K562 (cell line): ENCODE measurements around the gene DKK3. TPM values are rescaled to one million over a fixed set of nuclear protein-coding genes. Genes with fewer than 3 reads are reported as not detected.

ENCODE experiments used
- ATAC-seq: fragments of 200-7000 bp; cut with Tn5 transposase; 3 replicates; pipeline ENCODE4 v1.9.1; 2020; ENCODE audit warnings: moderate library complexity
- BruUV-seq: library from RNA; stranded (reverse); fragments of 400-500 nt; replicated peaks from 2 replicates; lab custom pipeline; 2021; lab: Mats Ljungman, UMichigan
- CTCF ChIA-PET: fragments of 300-600 bp; formaldehyde crosslinking; extraction: SDS; loops from one replicate; lab custom pipeline; 2021; ENCODE audit warnings: low intra/inter-chr PET ratio; lab: Yijun Ruan, JAX
- POLR2A ChIA-PET: fragments of 300-600, 350-650 bp; sonication (Branson Sonifier 250); formaldehyde crosslinking; extraction: SDS; loops from one replicate; lab custom pipeline; 2021; ENCODE audit warnings: antibody characterized with exemption, inconsistent platforms; lab: Yijun Ruan, JAX
- DNase-seq, 4 experiments: peaks; one replicate each; pipeline versions ENCODE4 v3.0.0 to v3.0.0-alpha.2; 2011 to 2018; ENCODE audit warnings: low spot score in 3 of 4, mixed read lengths in 3 of 4; ENCODE audit errors: extremely low read depth in 1 of 4
- FAIRE-seq: peaks from 2 replicates; lab custom pipeline; 2011; peaks lifted over from hg19 to GRCh38; lab: Jason Lieb, UNC
- H2AFZ ChIP-seq: 2 replicates; pipeline ENCODE4 v1.6.0; 2011; ENCODE audit warnings: low read depth, low read length, control low read depth, inconsistent platforms
- H3K27ac ChIP-seq: fragments of 200-600 bp; 3 replicates; pipeline ENCODE4 v1.8.0; 2011; ENCODE audit warnings: low read depth, mild to moderate bottlenecking, control low read depth, inconsistent platforms, low read length, moderate library complexity, mixed read lengths; ENCODE audit errors: extremely low read depth
- H3K27me3 ChIP-seq, 2 experiments: fragments of 300-600 bp in 1 of 2; 2 replicates in 1 of 2; 3 replicates in 1 of 2; pipeline versions ENCODE4 v1.6.0 to v1.8.0; 2011; ENCODE audit warnings: inconsistent platforms in 2 of 2, low read length in 2 of 2, mild to moderate bottlenecking in 1 of 2, mixed read lengths in 1 of 2, moderate library complexity in 1 of 2; ENCODE audit not compliant: control insufficient read depth in 2 of 2, insufficient read depth in 2 of 2
- H3K36me3 ChIP-seq: fragments of 300-600 bp; 3 replicates; pipeline ENCODE4 v1.8.0; 2011; ENCODE audit warnings: mild to moderate bottlenecking, low read length, inconsistent platforms; ENCODE audit not compliant: control insufficient read depth, insufficient read depth
- H3K4me1 ChIP-seq, 2 experiments: fragments of 200-600 bp in 1 of 2; replicated peaks in 1 of 2; 2 replicates in 1 of 2; 3 replicates in 1 of 2; pipeline versions ENCODE4 v1.5.1 to v1.8.0; 2011; ENCODE audit warnings: inconsistent platforms in 2 of 2, low read length in 2 of 2, mild to moderate bottlenecking in 1 of 2, mixed read lengths in 1 of 2, moderate library complexity in 1 of 2; ENCODE audit not compliant: control insufficient read depth in 2 of 2, insufficient read depth in 2 of 2
- H3K4me2 ChIP-seq: 2 replicates; pipeline ENCODE4 v1.6.1; 2011; ENCODE audit warnings: low read length, control low read depth, inconsistent platforms, mixed read lengths; ENCODE audit not compliant: insufficient read depth
- H3K4me3 ChIP-seq: fragments of 200-600 bp; sonication (generic), shearing (Covaris generic); 2 replicates; pipeline ENCODE4 v1.5.1; 2016; ENCODE audit warnings: control low read depth, inconsistent platforms
- H3K79me2 ChIP-seq: fragments of 200-600 bp; 3 replicates; pipeline ENCODE4 v1.8.0; 2011; ENCODE audit warnings: low read length, inconsistent platforms; ENCODE audit not compliant: control insufficient read depth, insufficient read depth
- H3K9ac ChIP-seq, 2 experiments: 2 replicates each; pipeline versions ENCODE4 v1.6.0 to v1.6.1; 2011; ENCODE audit warnings: low read depth in 2 of 2, low read length in 2 of 2, control low read depth in 1 of 2, inconsistent platforms in 1 of 2, mild to moderate bottlenecking in 1 of 2, mixed read lengths in 1 of 2; ENCODE audit not compliant: insufficient read depth in 1 of 2
- H3K9me1 ChIP-seq: one replicate; pipeline ENCODE4 v1.6.0; 2011; ENCODE audit warnings: inconsistent platforms, mild to moderate bottlenecking, low read length, moderate library complexity; ENCODE audit not compliant: control insufficient read depth, insufficient read depth
- H3K9me3 ChIP-seq: replicated peaks from 2 replicates; pipeline ENCODE4 v1.5.1; 2011; ENCODE audit warnings: low read depth, low read length, inconsistent platforms; ENCODE audit not compliant: control insufficient read depth, insufficient read depth
- H4K20me1 ChIP-seq: replicated peaks from 2 replicates; pipeline ENCODE4 v1.6.1; 2011; ENCODE audit warnings: low read length, inconsistent platforms, mixed read lengths; ENCODE audit not compliant: control insufficient read depth, insufficient read depth
- DDX20 ChIP-seq: fragments of 450-650 bp; IDR thresholded peaks from 2 replicates; pipeline ENCODE4 v1.6.1; 2016; ENCODE audit warnings: missing genetic modification characterization, low read depth, mild to moderate bottlenecking, missing compliant biosample characterization, moderate library complexity
- NFIX ChIP-seq: fragments of 250-450 bp; sonication (Bioruptor Pico); IDR thresholded peaks from 2 replicates; pipeline ENCODE4 v1.4.0; 2020; ENCODE audit warnings: low read depth, mild to moderate bottlenecking, moderate library complexity
- POLR2AphosphoS2 ChIP-seq: IDR thresholded peaks from 2 replicates; pipeline ENCODE4 v1.6.1; 2012; ENCODE audit warnings: low read length, improper control_type of control experiment
- PTBP1 ChIP-seq: fragments of 200-400 bp; formaldehyde crosslinking; IDR thresholded peaks from 2 replicates; pipeline ENCODE4 v1.6.1; 2017; ENCODE audit warnings: low read depth, low read length
- YY1 ChIP-seq, 3 experiments: IDR thresholded peaks; 2 replicates each; pipeline ENCODE4 v1.6.1; 2011; ENCODE audit warnings: low read length in 2 of 3, mild to moderate bottlenecking in 2 of 3, moderate library complexity in 2 of 3, borderline replicate concordance in 1 of 3, control low read depth in 1 of 3, low read depth in 1 of 3; ENCODE audit not compliant: insufficient read depth in 3 of 3, insufficient replicate concordance in 2 of 3, control insufficient read depth in 1 of 3, insufficient read length in 1 of 3; ENCODE audit errors: extremely low read depth in 1 of 3
- ZSCAN32 ChIP-seq: fragments of 450-650 bp; formaldehyde crosslinking; IDR thresholded peaks from 2 replicates; pipeline ENCODE4 v1.4.0; 2020; ENCODE audit warnings: mild to moderate bottlenecking, moderate library complexity
- WGBS: fragments of 100-300 bp; shearing (Covaris generic); methylation state at CpG from one replicate; pipeline ENCODE4 v1.1.6; 2016; ENCODE audit warnings: low coverage, mixed read lengths; ENCODE audit not compliant: insufficient coverage; ENCODE audit errors: missing lambda C conversion rate; 5-methylcytosine and 5-hydroxymethylcytosine counted together
- in situ Hi-C: fragments of 300-500 bp; cut with MboI; formaldehyde crosslinking; loops from 4 replicates; pipeline ENCODE4 v1.15.0; 2018; ENCODE audit warnings: inconsistent platforms, mixed read lengths
- intact Hi-C: fragments of 100-400 bp; cut with micrococcal nuclease; formaldehyde crosslinking; loops from 2 replicates; pipeline ENCODE4 v1.14.2; 2022
- polyA plus RNA-seq, 8 experiments: library from polyadenylated mRNA; depleted of rRNA in 4 of 8; stranded (reverse) in 5 of 8; unstranded in 3 of 8; fragments of >200 nt; fragmentation: Nextera tagmentation in 2 of 8; fragmentation: Illumina TruSeq in 1 of 8; extraction: Ambion mirVana in 2 of 8; extraction: Trizol in 1 of 8; gene quantifications; 2 replicates each; pipeline versions ENCODE4 v1.2.1 to v1.2.3, GENCODE V29; 2011 to 2014; ENCODE audit warnings: inconsistent platforms in 1 of 8, missing spikeins in 1 of 8
- total RNA-seq, 7 experiments: library from RNA; depleted of rRNA in 6 of 7; stranded (reverse); fragments of >200 nt in 6 of 7; fragmentation: Illumina TruSeq in 2 of 7; extraction: Trizol in 2 of 7; gene quantifications; 2 replicates each; pipeline versions ENCODE4 v1.2.1 to v1.2.3, GENCODE V29; 2011 to 2021; ENCODE audit warnings: low replicate concordance in 1 of 7

The DKK3 gene
- total and polyA plus RNA-seq, 9 of the 15 experiments (the other 6 are each of a cell fraction or from before 2014, with no cell fraction given), result 0.14 to 0.85 (median 0.38) TPM; not detected in 6

GRCh38 chr11:11980841-11981308 is 27.6 kb downstream of the DKK3 start:
- no peak overlapping the region for H3K27ac ChIP-seq
- no TSS peak for BruUV-seq

DNA sequence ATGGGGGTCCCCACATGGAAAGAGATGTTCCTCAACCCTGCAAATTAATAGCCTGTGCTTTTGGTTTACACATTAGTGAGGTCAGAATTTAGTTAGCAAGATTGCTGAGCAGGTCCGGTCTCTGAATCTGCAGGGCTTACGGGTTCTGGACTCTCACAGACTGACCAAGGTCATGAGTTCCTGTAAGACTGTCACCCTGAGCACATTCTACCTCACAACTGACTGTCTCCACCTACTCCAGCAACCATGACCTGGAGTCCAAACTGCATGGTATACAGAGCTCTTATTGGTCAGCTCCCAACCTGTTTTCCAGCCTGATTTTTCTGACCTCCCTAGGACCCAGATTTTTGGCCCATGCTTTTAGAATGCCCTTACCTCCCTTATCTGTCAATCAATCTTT is 28.2 kb downstream of the DKK3 start:
- H3K9me3 ChIP-seq, result 0 out of 2 replicates have a peak, but pooled peaks cover 1% of the 10 kb centered on the region
- H3K9ac ChIP-seq, result no peak overlapping the region
- H3K36me3 ChIP-seq, result no peaks in the 10 kb centered on the region
- peaks cover 6 to 61% of the 10 kb centered on the region in 2 experiments; a peak in 4 of 5 replicates for H3K27me3 ChIP-seq
- H3K4me2 ChIP-seq, result no peak overlapping the region
- TF ChIP-seq ZSCAN32 (CRISPR knock-in tag) (no peak), PTBP1 (no peak), DDX20 (no peak)
- no peak overlapping the region for H3K27ac ChIP-seq
- BruUV-seq, result no TSS peak
- no peaks in the 10 kb centered on the region for H3K9me1 ChIP-seq
- intact Hi-C loops (no loop called here), in situ Hi-C loops (no loop called here)
- CTCF ChIA-PET, result no interaction called here
- WGBS, result 78% methylated on average over 2 of the region's 2 CpGs
- peaks cover 0 to 4% of the 10 kb centered on the region in 2 experiments; a peak in 3 of 5 replicates for H3K4me1 ChIP-seq
- H4K20me1 ChIP-seq, result no peaks in the 10 kb centered on the region
- FAIRE-seq (no peak), DNase-seq (no peak), ATAC-seq (no peak)
- H3K79me2 ChIP-seq, result no peaks in the 10 kb centered on the region
- no peak overlapping the region for H3K4me3 ChIP-seq
- no peak overlapping the region for H2AFZ ChIP-seq
- POLR2A ChIA-PET, result interaction anchor here (1.0 kb wide), 1 partner anchor 11 kb away, joined by 4 read pairs; no protein-coding TSS in a partner anchor

More at GRCh38 chr11:11980841-11981308, 27.6 kb downstream of the DKK3 start:
- Histone ChIP-seq H3K27me3 (peaks cover 6 to 56% of the 10 kb centered on the region in 2 experiments; a peak in 4 of 5 replicates), H3K36me3 (no peaks in the 10 kb centered on the region), H3K9ac (no peak overlapping the region), H3K4me3 (no peak overlapping the region), H3K79me2 (no peaks in the 10 kb centered on the region), H2AFZ (no peak overlapping the region), H3K4me1 (peaks cover 0 to 4% of the 10 kb centered on the region in 2 experiments; a peak in 3 of 5 replicates), H3K9me1 (no peaks in the 10 kb centered on the region), H4K20me1 (no peaks in the 10 kb centered on the region), H3K4me2 (no peak overlapping the region), H3K9me3 (0 out of 2 replicates have a peak, but pooled peaks cover 1% of the 10 kb centered on the region)
- ATAC-seq (peak; percentile 21; the same call in 1 of the 3 replicates), FAIRE-seq (no peak), DNase-seq (no peak)
- ChIA-PET POLR2A (interaction anchor here (0.8 kb wide), 1 partner anchor 15 kb away, joined by 3 read pairs; no protein-coding TSS in a partner anchor), CTCF (no interaction called here)
- WGBS, result 4% methylated on average over 3 of the region's 3 CpGs
- intact Hi-C loops (no loop called here), in situ Hi-C loops (no loop called here)
- peak in 2 of 3 experiments; percentile 16 to 40 for TF ChIP-seq YY1 (IDR thresholded peaks at IDR 0.05; ENCODE audit: borderline replicate concordance in 1 of 3, control insufficient read depth in 1 of 3, extremely low read depth in 1 of 3, insufficient read depth in 3 of 3, insufficient read length in 1 of 3, insufficient replicate concordance in 2 of 3, low read depth in 1 of 3, low read length in 2 of 3)
- TF ChIP-seq NFIX (CRISPR knock-in tag), result no peak
- no peak for TF ChIP-seq POLR2AphosphoS2
